Peyer's patch (tissue), 4 donors: ENCODE measurements around the gene WBP2. TPM values are rescaled to one million over a fixed set of nuclear protein-coding genes. Genes with fewer than 3 reads are reported as not detected.

Experiments used
- DNase-seq, 3 donors: peaks; one replicate each; pipeline ENCODE4 v3.0.0-alpha.2; 2017 to 2019
- H3K27ac ChIP-seq, 4 donors: fragments of 200-600 bp; sonication (generic); one replicate each; pipeline ENCODE4 v1.5.1; 2016 to 2019
- H3K27me3 ChIP-seq, 2 donors: fragments of 200-600 bp; sonication (generic); one replicate each; pipeline ENCODE4 v1.5.1; 2019
- H3K36me3 ChIP-seq, 3 donors: fragments of 200-600 bp; sonication (generic); one replicate each; pipeline ENCODE4 v1.5.1; 2016 to 2019
- H3K4me1 ChIP-seq, 4 donors: fragments of 200-600 bp; sonication (generic); one replicate each; pipeline ENCODE4 v1.5.1; 2016 to 2019
- H3K4me3 ChIP-seq, 4 donors: fragments of 200-600 bp; sonication (generic); 1 replicate in 3 of 4; 2 replicates in 1 of 4; pipeline ENCODE4 v1.5.1; 2016 to 2019; ENCODE audit warnings: mild to moderate bottlenecking in 1 of 4
- H3K9me3 ChIP-seq, 4 donors: fragments of 200-600 bp; sonication (generic); one replicate each; pipeline ENCODE4 v1.5.1; 2016 to 2019; ENCODE audit warnings: mild to moderate bottlenecking in 1 of 4
- CTCF ChIP-seq, 6 experiments: fragments of 450-650 bp in 4 of 6; fragments of 200-600 bp in 2 of 6; sonication (generic) in 1 of 6; IDR thresholded peaks; one replicate each; pipeline ENCODE4 v1.5.1; 2017 to 2019; ENCODE audit warnings: antibody characterized with exemption in 6 of 6, mild to moderate bottlenecking in 3 of 6, moderate library complexity in 1 of 6
- POLR2A ChIP-seq, 2 donors: fragments of 450-650 bp; IDR thresholded peaks; one replicate each; pipeline ENCODE4 v1.5.1; 2017; ENCODE audit warnings: antibody characterized with exemption in 2 of 2, mild to moderate bottlenecking in 2 of 2, moderate library complexity in 2 of 2
- total RNA-seq, 4 donors: library from RNA; depleted of rRNA; stranded (reverse); fragments of >200 nt; gene quantifications; one replicate each; pipeline ENCODE4 v1.1.0, GENCODE V29; 2016

The WBP2 gene
- total RNA-seq, 4 donors from 2014 or later = 45.4 to 61.4 (median 53.7) TPM

GRCh38 chr17:75899353-75899752, 44.2 kb upstream of the WBP2 start:
- Histone ChIP-seq H3K27ac (no peak overlapping the region), H3K27me3 (no peaks in the 10 kb centered on the region), H3K4me3 (no peak overlapping the region), H3K4me1 (peaks cover 2 to 34% (median 20%) of the 10 kb centered on the region in 4 donors), H3K36me3 (peaks cover 0 to 55% (median 0%) of the 10 kb centered on the region in 3 donors), H3K9me3 (no peaks in the 10 kb centered on the region)
- no peak for TF ChIP-seq CTCF (IDR thresholded peaks at IDR 0.05)
- peak in 1 of 3 donors; percentile 44 for DNase-seq

- H3K4me3 ChIP-seq = no peak overlapping the region
- H3K27me3 ChIP-seq = no peaks in the 10 kb centered on the region
- no peaks in the 10 kb centered on the region for H3K9me3 ChIP-seq
- no peak for DNase-seq
- H3K4me1 ChIP-seq = peaks cover 2 to 34% (median 16%) of the 10 kb centered on the region in 4 donors
- H3K27ac ChIP-seq = no peak overlapping the region
- TF ChIP-seq POLR2A (IDR thresholded peaks at IDR 0.05) = no peak
- TF ChIP-seq CTCF (IDR thresholded peaks at IDR 0.05) = no peak
- H3K36me3 ChIP-seq = peaks cover 0 to 55% (median 0%) of the 10 kb centered on the region in 3 donors
Measured at GRCh38 chr17:75898791-75899190, 43.7 kb upstream of the WBP2 start.

GRCh38 chr17:75898065-75898464, 42.9 kb upstream of the WBP2 start:
- TF ChIP-seq POLR2A (IDR thresholded peaks at IDR 0.05) = no peak
- TF ChIP-seq CTCF (IDR thresholded peaks at IDR 0.05) = no peak
- Histone ChIP-seq H3K4me3 (no peak overlapping the region), H3K27me3 (no peaks in the 10 kb centered on the region), H3K27ac (no peak overlapping the region), H3K9me3 (no peaks in the 10 kb centered on the region), H3K4me1 (peaks cover 2 to 37% (median 14%) of the 10 kb centered on the region in 4 donors), H3K36me3 (peaks cover 0 to 53% (median 0%) of the 10 kb centered on the region in 3 donors)
- peak in 1 of 3 donors; percentile 37 for DNase-seq

- H3K4me1 ChIP-seq = peaks cover 2 to 37% (median 14%) of the 10 kb centered on the region in 4 donors
- H3K4me3 ChIP-seq = peak overlapping the region; percentile 79 to 91 (median 82)
- no peaks in the 10 kb centered on the region for H3K27me3 ChIP-seq
- peak overlapping the region; percentile 85 to 98 (median 92) for H3K27ac ChIP-seq
- TF ChIP-seq POLR2A (IDR thresholded peaks at IDR 0.05) = no peak
- no peak for TF ChIP-seq CTCF (IDR thresholded peaks at IDR 0.05)
- no peaks in the 10 kb centered on the region for H3K9me3 ChIP-seq
- H3K36me3 ChIP-seq = peaks cover 0 to 46% (median 0%) of the 10 kb centered on the region in 3 donors
- peak in 2 of 3 donors; percentile 42 to 60 for DNase-seq
Measured at GRCh38 chr17:75897160-75898019, 42.3 kb upstream of the WBP2 start.

- peaks cover 0 to 46% (median 0%) of the 10 kb centered on the region in 3 donors for H3K36me3 ChIP-seq
- DNase-seq = peak; percentile 74 to 94 (median 92)
- TF ChIP-seq POLR2A (IDR thresholded peaks at IDR 0.05) = peak; percentile 62 to 67
- TF ChIP-seq CTCF (IDR thresholded peaks at IDR 0.05) = peak in 5 of 6 experiments; percentile 32 to 64 (median 46)
- no peaks in the 10 kb centered on the region for H3K9me3 ChIP-seq
- peak within 1 kb of the TSS; percentile 79 to 91 (median 82) for H3K4me3 ChIP-seq
- no peaks in the 10 kb centered on the region for H3K27me3 ChIP-seq
- peak within 1 kb of the TSS; percentile 85 to 98 (median 92) for H3K27ac ChIP-seq
- peaks cover 2 to 37% (median 14%) of the 10 kb centered on the region in 4 donors for H3K4me1 ChIP-seq
Measured at GRCh38 chr17:75896415-75897159, 41.5 kb upstream of the WBP2 start, which contains the start of gene TRIM65. Gene TRIM65, minus strand, starts transcription at chr17:75896951. Its CDS starts 14 bp downstream, at chr17:75896937.
